ENCODE results near the gene ZFYVE9.
"Not testable (repeated sequence)": the region's sequence is repeated elsewhere in the genome, so short reads cannot be mapped to it uniquely, and the experiment has no call there.

Gene ZFYVE9

GRCh38 chr1:52346653-52347052 lies 204.8 kb downstream of the ZFYVE9 start:
- no peak for DNase-seq

GRCh38 chr1:52348704-52349300 lies 206.9 kb downstream of the ZFYVE9 start:
- DNase-seq = no peak

GRCh38 chr1:52352690-52353089 lies 210.8 kb downstream of the ZFYVE9 start:
- DNase-seq = no peak

- no peak for DNase-seq
Observed at GRCh38 chr1:52355436-52355835, 213.5 kb downstream of the ZFYVE9 start.

DNA sequence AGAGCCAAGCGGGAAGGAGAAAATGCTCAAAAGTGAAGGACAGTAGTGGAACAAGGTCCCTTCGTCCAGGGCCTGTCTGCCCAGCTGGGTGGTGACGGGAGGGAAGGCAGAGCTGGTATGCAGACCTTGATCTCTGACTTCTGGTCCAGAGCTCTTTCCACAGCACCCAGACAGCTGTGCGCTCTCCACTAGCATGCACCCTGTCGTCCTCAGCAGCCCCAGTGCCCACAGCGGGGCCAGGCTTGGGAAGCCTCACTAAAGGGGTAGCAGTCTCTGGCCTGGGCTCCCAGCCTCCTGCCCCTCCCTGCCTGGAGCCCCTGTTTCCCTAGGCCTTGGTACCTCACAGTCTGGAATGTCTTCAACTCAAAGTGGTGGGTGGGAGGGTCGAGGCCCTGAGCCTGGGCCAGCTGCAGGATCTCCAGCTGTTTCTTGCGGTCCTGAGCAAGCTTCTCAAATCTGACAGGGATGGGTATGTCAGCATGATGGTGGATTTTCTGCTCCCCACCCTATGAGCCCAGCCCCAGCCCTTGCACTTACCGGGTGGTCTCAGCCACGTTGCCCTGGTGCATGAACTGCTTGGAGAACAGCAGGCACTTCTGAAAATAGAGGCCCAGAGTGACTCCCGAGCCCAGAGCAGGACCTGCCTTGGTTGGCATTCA lies 214.1 kb downstream of the ZFYVE9 start:
- DNase-seq = no peak

DNA sequence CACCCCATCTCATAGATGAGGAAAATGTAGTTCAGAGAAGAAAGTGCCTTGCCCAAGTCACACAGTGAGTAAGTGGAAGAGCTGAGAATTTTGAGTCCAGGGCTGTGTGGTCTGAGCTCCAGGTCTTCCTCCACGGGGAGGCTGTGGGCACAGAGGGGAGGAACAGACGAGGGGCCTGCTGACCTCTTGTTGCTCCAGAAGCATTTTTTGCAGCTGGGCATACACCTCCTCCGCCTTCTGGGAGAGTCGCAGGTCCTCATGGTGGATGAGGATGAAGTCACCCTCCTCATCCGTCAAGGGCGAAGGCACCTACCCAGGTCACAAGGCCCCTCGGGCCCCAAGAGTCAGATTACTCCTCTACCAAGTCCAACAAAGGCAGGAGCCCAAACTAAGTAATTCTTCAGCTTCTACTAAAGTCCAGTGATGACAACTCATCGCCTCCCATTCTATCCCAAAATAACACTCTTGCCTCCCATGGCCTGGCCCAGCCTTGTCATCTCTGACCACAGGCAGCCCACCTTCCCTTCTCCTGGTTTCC lies 215.0 kb downstream of the ZFYVE9 start:
- DNase-seq = no peak

DNA sequence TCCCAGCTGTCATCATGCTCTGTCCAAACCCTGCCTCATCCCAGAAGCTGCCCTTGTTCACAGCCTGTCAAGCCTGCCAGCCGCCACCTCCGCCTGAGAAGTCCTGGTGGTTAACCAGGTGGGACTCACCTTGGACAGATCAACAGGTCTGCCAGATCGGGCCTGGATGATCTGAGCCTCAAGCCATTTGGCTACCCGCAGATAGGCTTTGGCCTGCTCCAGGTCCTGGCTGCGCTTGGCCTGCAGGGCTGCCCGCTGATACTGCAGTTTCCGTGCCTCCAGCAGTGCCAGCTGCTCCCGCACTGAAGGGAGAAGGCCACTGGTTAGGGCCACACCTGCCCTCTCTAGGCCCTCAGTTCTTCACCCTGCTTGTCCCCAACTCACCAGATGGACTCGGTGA lies 215.5 kb downstream of the ZFYVE9 start:
- DNase-seq = no peak

GRCh38 chr1:52358851-52359497 lies 217.1 kb downstream of the ZFYVE9 start:
- DNase-seq = no peak

DNA sequence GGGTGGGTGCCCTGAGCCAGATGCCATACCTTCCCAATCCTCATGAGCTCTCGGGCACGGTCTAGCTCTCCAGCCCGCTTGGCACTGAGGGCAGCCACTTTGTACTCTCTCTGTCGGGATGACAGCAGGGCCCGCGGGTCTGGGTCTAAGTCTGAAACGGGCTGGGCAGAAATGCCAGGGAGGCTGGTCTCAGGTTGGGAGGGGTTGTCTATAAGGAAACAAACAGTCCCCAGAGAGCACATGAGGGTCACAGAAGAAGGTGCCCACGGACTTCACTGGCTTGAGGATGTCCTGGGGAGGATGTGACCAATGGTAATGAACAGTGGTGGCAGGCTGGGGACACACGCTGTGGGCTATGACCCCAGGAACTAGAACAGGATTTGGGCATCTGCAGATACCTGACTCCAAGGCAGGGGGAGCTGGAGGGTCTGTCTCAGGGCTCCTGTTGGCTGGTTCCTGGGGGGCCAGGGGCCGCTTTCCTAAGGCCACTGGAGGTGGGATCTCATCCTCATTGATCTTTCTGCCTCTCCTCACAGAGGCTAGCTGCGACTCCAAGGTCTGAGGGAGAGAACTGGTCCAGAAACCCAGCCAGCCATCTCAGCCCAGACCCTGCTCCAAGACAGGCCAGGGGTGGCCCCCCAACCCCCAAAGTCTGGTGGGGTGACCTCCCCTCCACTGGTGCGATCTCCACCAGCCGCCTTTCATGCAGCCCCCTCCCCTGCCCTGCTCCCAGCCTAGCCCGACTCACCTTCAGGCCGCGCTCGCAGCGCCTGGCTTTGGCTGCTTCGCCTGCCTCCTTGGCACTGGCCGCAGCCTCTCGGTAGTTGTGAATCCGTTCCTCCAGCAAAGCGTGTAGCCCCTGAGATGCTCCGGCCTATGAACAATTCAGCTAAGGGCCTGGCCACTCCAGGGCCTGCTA lies 218.0 kb downstream of the ZFYVE9 start:
- DNase-seq = no peak

DNA sequence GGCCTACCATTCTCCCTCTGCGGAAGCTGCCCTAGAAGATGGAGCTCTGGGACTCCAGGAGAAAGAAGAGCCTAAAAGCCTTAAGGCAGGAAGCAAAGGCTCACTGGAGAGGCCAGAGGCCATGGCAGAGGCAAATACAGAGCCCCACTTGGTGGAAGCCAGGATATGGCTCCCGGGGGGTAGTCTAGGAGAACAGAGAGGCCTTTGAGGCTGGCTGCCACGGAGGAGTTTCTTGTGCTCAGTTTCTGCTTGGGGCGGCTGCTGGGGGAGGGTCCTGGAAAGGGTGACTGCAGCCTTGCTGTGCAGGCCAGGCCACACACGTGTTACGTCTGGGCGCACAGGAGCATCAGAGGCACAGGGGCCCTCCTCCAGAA lies 218.7 kb downstream of the ZFYVE9 start:
- DNase-seq = no peak

DNA sequence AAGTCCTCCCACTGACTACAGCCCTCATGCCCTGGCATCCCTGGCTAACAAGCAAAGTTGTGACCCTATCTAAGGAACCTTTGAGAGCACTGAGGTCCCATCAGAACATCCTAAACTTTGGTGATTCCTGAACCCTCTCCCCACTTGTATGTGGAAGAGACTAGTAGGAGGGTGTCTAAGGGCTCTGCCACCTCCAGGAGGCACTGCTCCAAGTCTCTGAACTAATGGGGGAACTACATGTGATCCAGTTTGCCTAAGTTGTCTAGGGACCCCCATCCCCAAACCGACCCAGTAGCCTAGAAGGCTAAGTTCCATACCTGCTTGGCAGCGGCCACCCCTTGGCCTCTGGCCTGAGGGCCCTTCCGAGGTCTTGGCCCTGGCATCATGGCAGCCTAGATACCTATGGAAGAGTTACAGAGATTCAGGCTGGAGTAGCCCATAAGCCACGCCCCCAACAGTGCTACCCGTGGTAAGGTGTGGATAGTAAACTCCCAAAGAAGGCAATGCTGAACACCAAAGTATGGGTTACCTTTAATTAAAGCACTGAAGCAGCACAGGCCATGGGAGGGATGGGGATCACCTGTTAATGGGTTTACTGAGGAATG lies 222.4 kb downstream of the ZFYVE9 start:
- no peak for DNase-seq

DNA sequence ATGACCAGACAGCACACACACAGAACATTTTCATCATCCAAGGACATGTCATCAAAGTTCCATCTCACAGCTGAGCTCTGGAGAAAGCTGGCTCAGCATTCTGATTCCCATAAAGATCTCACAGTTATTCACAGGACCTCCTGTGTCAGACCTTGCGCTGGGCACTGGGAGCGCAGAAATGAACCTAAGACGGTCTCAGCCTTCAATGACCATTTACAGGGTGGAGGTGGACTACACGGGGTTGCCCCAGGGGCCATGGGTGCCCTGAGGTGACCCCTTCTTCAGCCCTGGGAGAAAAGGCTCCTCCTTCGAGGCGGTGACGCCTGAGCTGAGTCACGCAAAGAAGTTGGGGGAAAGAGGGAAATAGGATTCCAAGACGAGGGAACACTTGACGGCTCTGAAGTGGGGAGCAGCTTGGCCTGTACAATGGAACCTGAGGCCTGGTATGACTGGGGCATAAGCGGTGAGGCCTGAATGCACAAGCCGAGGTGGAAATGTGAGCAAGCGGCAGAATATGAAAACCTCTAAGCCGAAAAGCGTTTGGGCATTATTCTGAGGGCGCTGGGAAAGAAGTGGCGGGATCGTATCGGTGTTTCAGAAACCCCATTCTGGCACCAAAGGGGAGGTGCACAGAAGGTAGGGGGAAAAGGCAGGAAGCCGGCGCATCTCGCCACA lies 223.3 kb downstream of the ZFYVE9 start:
- no peak for DNase-seq

- peak; percentile 99 for DNase-seq
Observed at GRCh38 chr1:52365746-52366516, 224.0 kb downstream of the ZFYVE9 start, which contains the start of gene CC2D1B. Gene CC2D1B, minus strand, starts transcription at chr1:52366205. Its CDS starts 1,585 bp downstream, at chr1:52364620.

DNA sequence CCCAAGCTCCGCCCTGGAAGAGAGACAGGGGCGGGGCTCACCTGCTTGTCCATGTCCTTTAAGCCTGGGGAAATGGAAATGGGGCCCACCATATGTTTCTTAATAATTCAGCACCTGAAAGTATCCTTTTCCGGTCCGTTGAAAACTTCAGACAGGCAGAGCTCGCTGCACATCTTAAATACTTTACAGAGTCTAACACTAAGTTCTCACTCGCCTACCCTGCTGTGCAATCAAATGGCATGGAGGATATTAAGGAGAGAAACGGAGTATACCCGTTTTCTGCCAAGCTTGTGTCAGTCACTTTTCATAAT lies 224.6 kb downstream of the ZFYVE9 start:
- DNase-seq = no peak

DNA sequence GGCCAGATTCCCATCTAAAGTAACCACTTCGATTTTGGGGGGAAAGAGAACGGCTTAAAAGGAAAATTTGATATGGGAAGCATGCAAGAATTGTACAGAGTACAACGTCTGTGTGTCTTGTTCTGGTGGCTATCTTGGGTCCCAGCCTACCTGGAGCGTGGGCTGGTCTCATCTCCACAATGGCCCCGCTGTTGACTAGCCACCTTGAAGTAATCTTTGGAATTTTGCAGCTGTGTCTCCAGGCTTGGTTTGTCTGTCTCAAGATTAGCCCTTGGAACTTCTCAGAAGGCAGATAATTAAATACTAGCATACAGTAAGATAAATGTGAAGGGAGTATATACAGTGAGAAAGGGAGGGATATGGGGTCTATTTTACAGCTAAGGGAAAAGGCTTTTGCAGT lies 225.4 kb downstream of the ZFYVE9 start:
- no peak for DNase-seq

DNA sequence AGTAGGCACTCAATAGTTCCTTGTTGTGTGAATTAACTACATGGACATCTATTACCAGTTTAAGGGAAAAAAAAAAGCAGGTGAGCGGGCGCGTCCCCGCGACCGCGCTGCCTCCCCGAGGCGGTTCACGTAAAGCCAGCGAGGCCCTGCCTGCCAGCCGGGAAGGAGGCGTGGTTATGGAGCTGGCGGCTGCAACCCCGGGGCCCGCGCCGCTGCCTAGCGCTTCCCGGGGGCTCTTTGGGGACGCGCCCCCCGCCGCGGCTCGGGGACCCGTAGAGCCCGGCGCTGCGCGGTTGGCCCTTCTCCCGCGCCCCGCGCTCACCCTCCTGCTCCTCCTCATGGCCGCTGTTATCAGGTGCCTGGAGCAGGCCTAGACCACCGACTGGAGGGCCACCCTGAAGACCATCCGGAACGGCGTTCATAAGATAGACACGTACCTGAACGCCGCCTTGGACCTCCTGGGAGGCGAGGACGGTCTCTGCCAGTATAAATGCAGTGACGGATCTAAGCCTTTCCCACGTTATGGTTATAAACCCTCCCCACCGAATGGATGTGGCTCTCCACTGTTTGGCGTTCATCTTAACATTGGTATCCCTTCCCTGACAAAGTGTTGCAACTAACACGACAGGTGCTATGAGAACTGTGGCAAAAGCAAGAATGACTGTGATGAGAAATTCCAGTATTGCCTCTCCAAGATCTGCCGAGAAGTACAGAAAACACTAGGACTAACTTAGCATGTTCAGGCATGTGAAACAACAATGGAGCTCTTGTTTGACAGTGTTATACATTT lies 226.7 kb downstream of the ZFYVE9 start:
- DNase-seq = peak; percentile 41

GRCh38 chr1:52369851-52370250 lies 228.0 kb downstream of the ZFYVE9 start:
- not testable (repeated sequence) for DNase-seq

GRCh38 chr1:52385376-52385775 lies 243.5 kb downstream of the ZFYVE9 start:
- no peak for DNase-seq

- DNase-seq = no peak
Observed at GRCh38 chr1:52386458-52386857, 244.6 kb downstream of the ZFYVE9 start.

- DNase-seq = no peak
Observed at GRCh38 chr1:52393174-52393573, 251.3 kb downstream of the ZFYVE9 start.
